HCT116 (cell line): ENCODE results near the gene NT5DC2. TPM values are rescaled to one million over a fixed set of nuclear protein-coding genes. Genes with fewer than 3 reads are reported as not detected.

ENCODE experiments used
- ATAC-seq: fragments of 200-7000 bp; cut with Tn5 transposase; 2 replicates; pipeline ENCODE4 v1.9.1; 2020; ENCODE audit warnings: mild to moderate bottlenecking, moderate library complexity
- BruUV-seq: library from RNA; stranded (reverse); fragments of 400-500 nt; replicated peaks from 2 replicates; lab custom pipeline; 2021; lab: Mats Ljungman, UMichigan
- CTCF ChIA-PET: fragments of 300-600 bp; sonication (Branson Sonifier 250); formaldehyde crosslinking; loops from one replicate; lab custom pipeline; 2021; ENCODE audit warnings: antibody characterized with exemption; lab: Charles Lee
- POLR2A ChIA-PET: fragments of 300-600, 350-600 bp; sonication (Branson Sonifier 250); formaldehyde crosslinking; loops from one replicate; lab custom pipeline; 2021; ENCODE audit warnings: antibody characterized with exemption; lab: Charles Lee
- RAD21 ChIA-PET, 2 experiments: fragments of 300-600 bp; sonication (Branson Sonifier 250); formaldehyde crosslinking; loops; one replicate each; lab custom pipeline; 2023; ENCODE audit warnings: low total read pairs in 2 of 2; ENCODE audit not compliant: uncharacterized antibody in 2 of 2, unreplicated experiment in 2 of 2, low non-redundant PET in 1 of 2; lab: Charles Lee
- DNase-seq: peaks from one replicate; pipeline ENCODE4 v3.0.0-alpha.2; 2010; ENCODE audit warnings: low read depth, low spot score
- H2AFZ ChIP-seq: fragments of 200-600 bp; shearing (Covaris generic), sonication (generic); 2 replicates; pipeline ENCODE4 v1.6.1; 2017; ENCODE audit warnings: low read depth, mixed run types, mixed read lengths, antibody characterized with exemption, low read length; ENCODE audit not compliant: poor library complexity, severe bottlenecking
- H3K27ac ChIP-seq: 2 replicates; pipeline ENCODE4 v1.5.1; 2012; ENCODE audit warnings: low read depth, low read length
- H3K27me3 ChIP-seq: fragments of 200-600 bp; sonication (generic); 2 replicates; pipeline ENCODE4 v1.6.1; 2016; ENCODE audit warnings: mixed run types, low read length, mixed read lengths; ENCODE audit not compliant: insufficient read depth
- H3K36me3 ChIP-seq, 2 experiments: fragments of 200-500 bp in 1 of 2; fragments of 200-600 bp in 1 of 2; sonication (Bioruptor generic) in 1 of 2; sonication (generic) in 1 of 2; 2 replicates each; pipeline versions ENCODE4 v1.5.1 to v1.6.1; 2014 to 2016; ENCODE audit warnings: low read length in 2 of 2, inconsistent platforms in 1 of 2, mixed read lengths in 1 of 2, mixed run types in 1 of 2; ENCODE audit not compliant: insufficient read depth in 2 of 2, control insufficient read depth in 1 of 2
- H3K4me1 ChIP-seq, 2 experiments: fragments of 200-600 bp in 1 of 2; sonication (generic) in 1 of 2; 2 replicates each; pipeline versions ENCODE4 v1.5.1 to v1.6.1; 2012 to 2017; ENCODE audit warnings: low read length in 2 of 2, inconsistent platforms in 1 of 2, mild to moderate bottlenecking in 1 of 2, mixed read lengths in 1 of 2, mixed run types in 1 of 2, moderate library complexity in 1 of 2; ENCODE audit not compliant: insufficient read depth in 2 of 2, control insufficient read depth in 1 of 2
- H3K4me2 ChIP-seq: fragments of 200-600 bp; sonication (generic); 2 replicates; pipeline ENCODE4 v1.6.1; 2017; ENCODE audit warnings: mixed run types, low read length, mixed read lengths
- H3K4me3 ChIP-seq, 2 experiments: fragments of 200-600 bp in 1 of 2; sonication (generic) in 1 of 2; replicated peaks in 1 of 2; 2 replicates each; pipeline ENCODE4 v1.5.1; 2011 to 2016; ENCODE audit warnings: low read length in 2 of 2, control low read depth in 1 of 2, low read depth in 1 of 2, mild to moderate bottlenecking in 1 of 2, mixed read lengths in 1 of 2, mixed run types in 1 of 2
- H3K79me2 ChIP-seq: fragments of 200-600 bp; sonication (generic); 2 replicates; pipeline ENCODE4 v1.6.1; 2017; ENCODE audit warnings: mild to moderate bottlenecking, mixed run types, low read length, moderate library complexity, mixed read lengths; ENCODE audit not compliant: insufficient read depth
- H3K9ac ChIP-seq: fragments of 200-600 bp; sonication (generic); 2 replicates; pipeline ENCODE4 v1.6.1; 2016; ENCODE audit warnings: low read length, mixed read lengths
- H3K9me2 ChIP-seq: fragments of 200-600 bp; sonication (generic), shearing (Covaris generic); 2 replicates; pipeline ENCODE4 v1.6.1; 2017; ENCODE audit warnings: mixed run types, mild to moderate bottlenecking, moderate library complexity; ENCODE audit not compliant: insufficient read depth
- H3K9me3 ChIP-seq, 2 experiments: fragments of 200-500 bp in 1 of 2; fragments of 200-600 bp in 1 of 2; sonication (Bioruptor generic) in 1 of 2; sonication (generic) in 1 of 2; 2 replicates each; pipeline ENCODE4 v1.6.1; 2014 to 2017; ENCODE audit warnings: low read length in 2 of 2, mixed read lengths in 2 of 2, inconsistent platforms in 1 of 2, low read depth in 1 of 2, mild to moderate bottlenecking in 1 of 2, mixed run types in 1 of 2, moderate library complexity in 1 of 2; ENCODE audit not compliant: control insufficient read depth in 1 of 2, insufficient read depth in 1 of 2
- H4K20me1 ChIP-seq: fragments of 200-600 bp; sonication (generic), shearing (Covaris generic); 2 replicates; pipeline ENCODE4 v1.6.1; 2017; ENCODE audit warnings: mixed run types, mild to moderate bottlenecking, moderate library complexity; ENCODE audit not compliant: insufficient read depth
- CBX3 ChIP-seq: IDR thresholded peaks from 2 replicates; pipeline ENCODE4 v1.6.1; 2012; ENCODE audit warnings: low read depth
- CEBPB ChIP-seq: IDR thresholded peaks from 2 replicates; pipeline ENCODE4 v1.6.1; 2012; ENCODE audit warnings: low read depth
- ELF1 ChIP-seq: IDR thresholded peaks from 2 replicates; pipeline ENCODE4 v1.6.1; 2012; ENCODE audit warnings: low read depth, borderline replicate concordance
- EZH2 ChIP-seq: fragments of 200-600 bp; sonication (generic); IDR thresholded peaks from 2 replicates; pipeline ENCODE4 v1.6.1; 2017; ENCODE audit warnings: antibody characterized with exemption, mixed run types
- JUND ChIP-seq: IDR thresholded peaks from 2 replicates; pipeline ENCODE4 v1.6.1; 2012
- MAX ChIP-seq: IDR thresholded peaks from 2 replicates; pipeline ENCODE4 v1.6.1; 2012
- POLR2A ChIP-seq: IDR thresholded peaks from 2 replicates; pipeline ENCODE4 v1.7.0; 2011; ENCODE audit warnings: borderline replicate concordance; ENCODE audit not compliant: insufficient read depth, insufficient read length; ENCODE audit errors: extremely low read depth
- RAD21 ChIP-seq: IDR thresholded peaks from 2 replicates; pipeline ENCODE4 v1.6.1; 2012; ENCODE audit warnings: low read depth, mild to moderate bottlenecking
- SIN3A ChIP-seq: IDR thresholded peaks from 2 replicates; pipeline ENCODE4 v1.6.1; 2012; ENCODE audit warnings: low read depth
- TCF7L2 ChIP-seq: IDR thresholded peaks from 2 replicates; pipeline ENCODE4 v1.7.0; 2011; ENCODE audit warnings: borderline replicate concordance, inconsistent platforms; ENCODE audit not compliant: insufficient read depth, insufficient read length; ENCODE audit errors: extremely low read depth
- ZFX ChIP-seq: fragments of 450-650 bp; IDR thresholded peaks from 2 replicates; pipeline ENCODE4 v1.6.1; 2017
- ZNF274 ChIP-seq: fragments of 200-500 bp; sonication (Bioruptor generic); IDR thresholded peaks from 2 replicates; pipeline ENCODE4 v1.6.1; 2014; ENCODE audit warnings: mild to moderate bottlenecking, low read depth, low read length, inconsistent platforms
- intact Hi-C: fragments of 100-400 bp; cut with micrococcal nuclease; formaldehyde crosslinking; loops from 2 replicates; pipeline ENCODE4 v1.10.0; 2022
- total RNA-seq: library from RNA; stranded (reverse); gene quantifications from one replicate; pipeline ENCODE4 v1.2.1, GENCODE V29; 2021; ENCODE audit not compliant: unreplicated experiment
- TF ChIP-seq, protein P1 (sequence below): IDR thresholded peaks from 2 replicates; pipeline ENCODE4 v1.6.1; 2012; ENCODE audit warnings: low read depth
- TF ChIP-seq, protein P2 (sequence below): IDR thresholded peaks from 2 replicates; pipeline ENCODE4 v1.6.1; 2011; ENCODE audit warnings: mild to moderate bottlenecking, low read length, moderate library complexity; ENCODE audit not compliant: insufficient replicate concordance; ENCODE audit errors: extremely low read depth

The NT5DC2 gene
- total RNA-seq, 1 experiment from 2014 or later = 125 TPM

DNA sequence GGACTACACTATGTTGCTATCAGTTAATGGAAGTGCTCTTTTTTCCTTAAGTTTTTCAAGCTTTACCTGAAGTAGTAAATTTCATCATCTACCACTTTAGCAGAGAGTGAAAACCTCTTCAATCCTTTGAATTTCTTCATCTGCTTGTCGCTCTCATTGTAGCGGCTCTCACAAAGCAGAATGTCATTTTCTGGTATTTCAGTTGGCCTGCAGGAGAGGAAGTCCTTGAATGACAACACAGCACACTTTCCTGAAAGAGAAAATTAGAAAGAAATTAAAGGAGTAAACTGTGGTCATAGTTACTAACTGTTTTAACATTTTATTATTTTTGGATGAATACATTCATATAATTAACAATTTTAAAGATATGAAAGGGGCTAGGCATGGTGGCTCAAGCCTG is 30.3 kb upstream of the NT5DC2 start (continued):
- TF ChIP-seq, protein P1, sequence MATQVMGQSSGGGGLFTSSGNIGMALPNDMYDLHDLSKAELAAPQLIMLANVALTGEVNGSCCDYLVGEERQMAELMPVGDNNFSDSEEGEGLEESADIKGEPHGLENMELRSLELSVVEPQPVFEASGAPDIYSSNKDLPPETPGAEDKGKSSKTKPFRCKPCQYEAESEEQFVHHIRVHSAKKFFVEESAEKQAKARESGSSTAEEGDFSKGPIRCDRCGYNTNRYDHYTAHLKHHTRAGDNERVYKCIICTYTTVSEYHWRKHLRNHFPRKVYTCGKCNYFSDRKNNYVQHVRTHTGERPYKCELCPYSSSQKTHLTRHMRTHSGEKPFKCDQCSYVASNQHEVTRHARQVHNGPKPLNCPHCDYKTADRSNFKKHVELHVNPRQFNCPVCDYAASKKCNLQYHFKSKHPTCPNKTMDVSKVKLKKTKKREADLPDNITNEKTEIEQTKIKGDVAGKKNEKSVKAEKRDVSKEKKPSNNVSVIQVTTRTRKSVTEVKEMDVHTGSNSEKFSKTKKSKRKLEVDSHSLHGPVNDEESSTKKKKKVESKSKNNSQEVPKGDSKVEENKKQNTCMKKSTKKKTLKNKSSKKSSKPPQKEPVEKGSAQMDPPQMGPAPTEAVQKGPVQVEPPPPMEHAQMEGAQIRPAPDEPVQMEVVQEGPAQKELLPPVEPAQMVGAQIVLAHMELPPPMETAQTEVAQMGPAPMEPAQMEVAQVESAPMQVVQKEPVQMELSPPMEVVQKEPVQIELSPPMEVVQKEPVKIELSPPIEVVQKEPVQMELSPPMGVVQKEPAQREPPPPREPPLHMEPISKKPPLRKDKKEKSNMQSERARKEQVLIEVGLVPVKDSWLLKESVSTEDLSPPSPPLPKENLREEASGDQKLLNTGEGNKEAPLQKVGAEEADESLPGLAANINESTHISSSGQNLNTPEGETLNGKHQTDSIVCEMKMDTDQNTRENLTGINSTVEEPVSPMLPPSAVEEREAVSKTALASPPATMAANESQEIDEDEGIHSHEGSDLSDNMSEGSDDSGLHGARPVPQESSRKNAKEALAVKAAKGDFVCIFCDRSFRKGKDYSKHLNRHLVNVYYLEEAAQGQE = no peak
- no peak for TF ChIP-seq RAD21
- no peak for TF ChIP-seq ZFX
- TF ChIP-seq POLR2A = no peak
- no peak for TF ChIP-seq MAX
- TF ChIP-seq, all 23 proteins: peak for 0

DNA sequence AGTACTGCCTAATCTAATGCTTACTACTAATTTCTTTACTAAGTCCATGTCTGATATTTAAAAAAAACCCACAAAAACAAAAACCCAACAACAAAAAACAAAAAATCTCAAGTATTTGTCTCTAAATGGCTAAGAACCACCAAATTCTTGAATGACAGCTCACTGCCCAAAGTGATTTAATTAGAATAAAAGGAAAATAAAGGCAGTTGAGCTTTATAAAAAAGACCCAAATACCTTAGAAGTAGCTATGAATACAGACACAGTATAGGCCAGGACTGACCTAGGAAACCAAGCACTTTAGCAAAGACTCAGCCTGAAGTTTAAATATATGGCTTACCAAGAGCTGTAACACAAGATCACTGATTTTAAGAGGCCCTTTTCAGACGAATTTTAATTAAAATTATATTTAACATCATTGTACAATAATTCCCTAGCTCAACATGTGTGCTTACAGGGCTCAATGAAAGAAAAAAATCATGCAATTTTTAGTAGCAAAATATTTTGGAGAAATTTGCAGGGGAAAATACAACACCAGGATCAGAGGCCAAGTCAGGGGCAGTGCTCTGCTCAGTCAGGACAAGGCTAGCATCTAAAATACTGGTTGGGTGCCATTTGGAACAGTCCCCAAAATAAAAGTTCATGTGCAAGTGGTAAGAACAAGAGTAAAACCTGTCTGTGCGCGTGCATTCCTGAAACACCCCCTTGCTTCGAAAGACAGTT is 27.5 kb upstream of the NT5DC2 start:
- Histone ChIP-seq H3K4me2 (no peak overlapping the region), H3K9ac (no peak overlapping the region), H3K9me2 (no peaks in the 10 kb centered on the region), H3K4me1 (no peaks in the 10 kb centered on the region), H3K79me2 (no peaks in the 10 kb centered on the region), H4K20me1 (no peaks in the 10 kb centered on the region; the same call in 1 of the 2 replicates), H3K36me3 (peaks cover 18 to 23% of the 10 kb centered on the region in 2 experiments), H3K9me3 (no peaks in the 10 kb centered on the region), H3K27ac (no peak overlapping the region), H2AFZ (no peak overlapping the region), H3K4me3 (no peak overlapping the region), H3K27me3 (no peaks in the 10 kb centered on the region)
- no TSS peak for BruUV-seq
- ChIA-PET POLR2A (interaction anchor here (1.3 kb wide), 1 partner anchor 25 kb away, joined by 3 read pairs; the partner anchor contains the start of gene UQCC5), RAD21 (no interaction called here), CTCF (interaction anchor here (0.9 kb wide), 1 partner anchor 11 kb away, joined by 3 read pairs; no protein-coding TSS in a partner anchor)
- DNase-seq (no peak), ATAC-seq (no peak)
- intact Hi-C loops = no loop called here
- TF ChIP-seq ELF1 (no peak), ZNF274 (no peak), CEBPB (no peak), JUND (no peak), TCF7L2 (no peak), CBX3 (no peak), EZH2 (no peak), SIN3A (no peak), MAX (no peak), ZFX (no peak)
- TF ChIP-seq, protein P2, sequence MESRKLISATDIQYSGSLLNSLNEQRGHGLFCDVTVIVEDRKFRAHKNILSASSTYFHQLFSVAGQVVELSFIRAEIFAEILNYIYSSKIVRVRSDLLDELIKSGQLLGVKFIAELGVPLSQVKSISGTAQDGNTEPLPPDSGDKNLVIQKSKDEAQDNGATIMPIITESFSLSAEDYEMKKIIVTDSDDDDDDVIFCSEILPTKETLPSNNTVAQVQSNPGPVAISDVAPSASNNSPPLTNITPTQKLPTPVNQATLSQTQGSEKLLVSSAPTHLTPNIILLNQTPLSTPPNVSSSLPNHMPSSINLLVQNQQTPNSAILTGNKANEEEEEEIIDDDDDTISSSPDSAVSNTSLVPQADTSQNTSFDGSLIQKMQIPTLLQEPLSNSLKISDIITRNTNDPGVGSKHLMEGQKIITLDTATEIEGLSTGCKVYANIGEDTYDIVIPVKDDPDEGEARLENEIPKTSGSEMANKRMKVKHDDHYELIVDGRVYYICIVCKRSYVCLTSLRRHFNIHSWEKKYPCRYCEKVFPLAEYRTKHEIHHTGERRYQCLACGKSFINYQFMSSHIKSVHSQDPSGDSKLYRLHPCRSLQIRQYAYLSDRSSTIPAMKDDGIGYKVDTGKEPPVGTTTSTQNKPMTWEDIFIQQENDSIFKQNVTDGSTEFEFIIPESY = no peak
- TF ChIP-seq, protein P1 = no peak
